A549 (cell line): ENCODE data around the gene LRRC45.

ENCODE experiments used
- EP300 ChIP-seq, 2 experiments: fragments of >200 bp; sonication (Bioruptor Twin); formaldehyde crosslinking; IDR thresholded peaks; 2 replicates in 1 of 2; 3 replicates in 1 of 2; pipeline ENCODE4 v1.6.1; 2016 to 2017
- FOSL2 ChIP-seq, 2 experiments: fragments of 450-650 bp in 1 of 2; fragments of >200 bp in 1 of 2; sonication (Bioruptor Twin) in 1 of 2; formaldehyde crosslinking; IDR thresholded peaks; 2 replicates each; pipeline versions ENCODE4 v1.5.0 to v1.6.1; 2016 to 2020; ENCODE audit warnings: mild to moderate bottlenecking in 1 of 2, moderate library complexity in 1 of 2
- JUN ChIP-seq, 2 experiments: fragments of >200 bp; sonication (Bioruptor Twin); formaldehyde crosslinking; IDR thresholded peaks; 2 replicates in 1 of 2; 3 replicates in 1 of 2; pipeline ENCODE4 v1.6.1; 2016 to 2017
- MAFK ChIP-seq: fragments of 450-650 bp; IDR thresholded peaks from 2 replicates; pipeline ENCODE4 v1.6.1; 2014; ENCODE audit not compliant: partially characterized antibody
- NR3C1 ChIP-seq: fragments of >200 bp; sonication (Bioruptor Twin); formaldehyde crosslinking; IDR thresholded peaks from 3 replicates; pipeline ENCODE4 v1.6.1; 2017
- POLR2A ChIP-seq: IDR thresholded peaks from 2 replicates; pipeline ENCODE4 v1.6.1; 2012; ENCODE audit warnings: mild to moderate bottlenecking, low read length
- RAD21 ChIP-seq, 2 experiments: fragments of >200 bp in 1 of 2; sonication (Bioruptor Twin) in 1 of 2; formaldehyde crosslinking in 1 of 2; IDR thresholded peaks in 1 of 2; conservative IDR thresholded peaks in 1 of 2; 2 replicates in 1 of 2; 3 replicates in 1 of 2; pipeline ENCODE4 v1.6.1; 2012 to 2018; ENCODE audit warnings: inconsistent platforms in 1 of 2
- RCOR1 ChIP-seq: fragments of 150-350 bp; IDR thresholded peaks from 2 replicates; pipeline ENCODE4 v1.6.1; 2014; ENCODE audit warnings: antibody characterized with exemption, low read length, low read depth
- RNF2 ChIP-seq: fragments of 200-600 bp; sonication (generic); IDR thresholded peaks from 2 replicates; pipeline ENCODE4 v1.6.1; 2016; ENCODE audit warnings: low read depth, mild to moderate bottlenecking, antibody characterized with exemption, moderate library complexity, borderline replicate concordance
- TF ChIP-seq, protein P1 (sequence below): fragments of >200 bp; sonication (Bioruptor Twin); formaldehyde crosslinking; IDR thresholded peaks from 3 replicates; pipeline ENCODE4 v1.5.1; 2016
- TF ChIP-seq, protein P2 (sequence below): fragments of 200-600 bp; sonication (generic); IDR thresholded peaks from 2 replicates; pipeline ENCODE4 v1.6.1; 2016; ENCODE audit warnings: antibody characterized with exemption, mild to moderate bottlenecking, moderate library complexity
- TF ChIP-seq, protein P3 (sequence below): IDR thresholded peaks from 2 replicates; pipeline ENCODE4 v1.6.1; 2012

DNA sequence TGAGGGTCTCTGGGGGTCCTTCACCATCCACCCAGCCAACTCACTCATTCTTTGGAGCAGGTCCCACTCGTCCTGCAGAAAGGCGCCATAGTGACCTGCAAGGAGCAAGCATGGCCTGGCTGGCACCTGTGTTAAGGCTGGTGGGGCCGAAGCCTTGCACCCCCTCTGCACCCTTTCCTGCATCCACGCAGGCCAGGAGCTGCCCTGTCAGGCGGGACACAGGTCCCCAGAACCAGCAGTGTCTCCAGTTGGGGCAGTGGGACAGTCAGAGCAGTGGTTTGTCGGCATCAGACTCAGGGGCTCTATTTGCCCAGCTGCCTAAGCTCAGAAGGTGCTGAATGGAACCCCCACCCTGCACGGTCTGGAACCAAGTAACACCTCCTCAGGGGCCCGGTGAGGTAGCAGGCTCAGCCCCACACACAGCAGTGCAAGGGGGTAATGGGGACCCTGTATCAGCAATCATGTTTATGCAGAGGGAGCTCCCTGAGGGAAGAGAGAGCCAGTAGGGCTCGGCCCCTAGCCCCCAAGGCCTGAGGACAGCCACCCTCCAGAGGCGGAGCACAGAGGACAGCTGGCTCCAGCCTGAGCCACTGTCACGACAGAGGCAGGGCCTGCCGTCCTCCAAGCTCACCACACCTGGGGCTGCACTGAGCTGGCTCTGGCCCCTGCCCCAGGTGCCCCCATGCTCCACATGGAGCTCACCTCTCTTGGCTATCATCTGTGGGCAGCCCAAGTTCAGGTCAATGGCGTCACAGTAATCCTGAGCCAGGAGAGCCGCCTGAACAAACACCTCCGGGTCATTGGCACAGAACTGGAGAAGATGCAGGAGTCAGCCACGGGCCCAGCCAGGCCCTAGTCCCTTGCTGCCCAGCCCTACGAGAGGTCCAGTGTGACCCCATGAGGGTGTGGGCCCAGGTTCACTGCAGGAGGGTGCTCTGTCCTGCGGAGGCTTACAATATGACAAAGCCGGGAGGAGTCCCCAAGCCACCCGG lies 40.6 kb downstream of the LRRC45 start:
- TF ChIP-seq, protein P1, sequence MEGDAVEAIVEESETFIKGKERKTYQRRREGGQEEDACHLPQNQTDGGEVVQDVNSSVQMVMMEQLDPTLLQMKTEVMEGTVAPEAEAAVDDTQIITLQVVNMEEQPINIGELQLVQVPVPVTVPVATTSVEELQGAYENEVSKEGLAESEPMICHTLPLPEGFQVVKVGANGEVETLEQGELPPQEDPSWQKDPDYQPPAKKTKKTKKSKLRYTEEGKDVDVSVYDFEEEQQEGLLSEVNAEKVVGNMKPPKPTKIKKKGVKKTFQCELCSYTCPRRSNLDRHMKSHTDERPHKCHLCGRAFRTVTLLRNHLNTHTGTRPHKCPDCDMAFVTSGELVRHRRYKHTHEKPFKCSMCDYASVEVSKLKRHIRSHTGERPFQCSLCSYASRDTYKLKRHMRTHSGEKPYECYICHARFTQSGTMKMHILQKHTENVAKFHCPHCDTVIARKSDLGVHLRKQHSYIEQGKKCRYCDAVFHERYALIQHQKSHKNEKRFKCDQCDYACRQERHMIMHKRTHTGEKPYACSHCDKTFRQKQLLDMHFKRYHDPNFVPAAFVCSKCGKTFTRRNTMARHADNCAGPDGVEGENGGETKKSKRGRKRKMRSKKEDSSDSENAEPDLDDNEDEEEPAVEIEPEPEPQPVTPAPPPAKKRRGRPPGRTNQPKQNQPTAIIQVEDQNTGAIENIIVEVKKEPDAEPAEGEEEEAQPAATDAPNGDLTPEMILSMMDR = no peak
- TF ChIP-seq MAFK = no peak
- no peak for TF ChIP-seq NR3C1
- no peak for TF ChIP-seq RCOR1
- no peak for TF ChIP-seq RNF2
- TF ChIP-seq FOSL2 (IDR thresholded peaks at IDR 0.05) = no peak
- TF ChIP-seq FOSL2 (CRISPR knock-in tag; IDR thresholded peaks at IDR 0.05) = no peak
- TF ChIP-seq RAD21 (conservative IDR thresholded peaks at IDR 0.05 in 1 of 2, IDR thresholded peaks at IDR 0.05 in 1 of 2) = no peak
- no peak for TF ChIP-seq EP300 (IDR thresholded peaks at IDR 0.05)
- TF ChIP-seq POLR2A = no peak
- TF ChIP-seq, protein P2, sequence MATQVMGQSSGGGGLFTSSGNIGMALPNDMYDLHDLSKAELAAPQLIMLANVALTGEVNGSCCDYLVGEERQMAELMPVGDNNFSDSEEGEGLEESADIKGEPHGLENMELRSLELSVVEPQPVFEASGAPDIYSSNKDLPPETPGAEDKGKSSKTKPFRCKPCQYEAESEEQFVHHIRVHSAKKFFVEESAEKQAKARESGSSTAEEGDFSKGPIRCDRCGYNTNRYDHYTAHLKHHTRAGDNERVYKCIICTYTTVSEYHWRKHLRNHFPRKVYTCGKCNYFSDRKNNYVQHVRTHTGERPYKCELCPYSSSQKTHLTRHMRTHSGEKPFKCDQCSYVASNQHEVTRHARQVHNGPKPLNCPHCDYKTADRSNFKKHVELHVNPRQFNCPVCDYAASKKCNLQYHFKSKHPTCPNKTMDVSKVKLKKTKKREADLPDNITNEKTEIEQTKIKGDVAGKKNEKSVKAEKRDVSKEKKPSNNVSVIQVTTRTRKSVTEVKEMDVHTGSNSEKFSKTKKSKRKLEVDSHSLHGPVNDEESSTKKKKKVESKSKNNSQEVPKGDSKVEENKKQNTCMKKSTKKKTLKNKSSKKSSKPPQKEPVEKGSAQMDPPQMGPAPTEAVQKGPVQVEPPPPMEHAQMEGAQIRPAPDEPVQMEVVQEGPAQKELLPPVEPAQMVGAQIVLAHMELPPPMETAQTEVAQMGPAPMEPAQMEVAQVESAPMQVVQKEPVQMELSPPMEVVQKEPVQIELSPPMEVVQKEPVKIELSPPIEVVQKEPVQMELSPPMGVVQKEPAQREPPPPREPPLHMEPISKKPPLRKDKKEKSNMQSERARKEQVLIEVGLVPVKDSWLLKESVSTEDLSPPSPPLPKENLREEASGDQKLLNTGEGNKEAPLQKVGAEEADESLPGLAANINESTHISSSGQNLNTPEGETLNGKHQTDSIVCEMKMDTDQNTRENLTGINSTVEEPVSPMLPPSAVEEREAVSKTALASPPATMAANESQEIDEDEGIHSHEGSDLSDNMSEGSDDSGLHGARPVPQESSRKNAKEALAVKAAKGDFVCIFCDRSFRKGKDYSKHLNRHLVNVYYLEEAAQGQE = no peak
- TF ChIP-seq, protein P3, sequence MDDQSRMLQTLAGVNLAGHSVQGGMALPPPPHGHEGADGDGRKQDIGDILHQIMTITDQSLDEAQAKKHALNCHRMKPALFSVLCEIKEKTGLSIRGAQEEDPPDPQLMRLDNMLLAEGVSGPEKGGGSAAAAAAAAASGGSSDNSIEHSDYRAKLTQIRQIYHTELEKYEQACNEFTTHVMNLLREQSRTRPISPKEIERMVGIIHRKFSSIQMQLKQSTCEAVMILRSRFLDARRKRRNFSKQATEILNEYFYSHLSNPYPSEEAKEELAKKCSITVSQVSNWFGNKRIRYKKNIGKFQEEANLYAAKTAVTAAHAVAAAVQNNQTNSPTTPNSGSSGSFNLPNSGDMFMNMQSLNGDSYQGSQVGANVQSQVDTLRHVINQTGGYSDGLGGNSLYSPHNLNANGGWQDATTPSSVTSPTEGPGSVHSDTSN = no peak
- TF ChIP-seq JUN (IDR thresholded peaks at IDR 0.05) = no peak
